Measurements from ENCODE around the gene KCTD14.
"Not testable (repeated sequence)": the region's sequence is repeated elsewhere in the genome, so short reads cannot be mapped to it uniquely, and the experiment has no call there.

Gene KCTD14

GRCh38 chr11:77993902-77994301 lies 29.2 kb downstream of the KCTD14 start:
- ATAC-seq (ENCODE audit: low read depth) (no peak), DNase-seq (ENCODE audit: low spot score in 2 of 2) (no peak)
- peaks cover 16% of the 10 kb centered on the region for H3K4me1 Mint-ChIP-seq
- H3K36me3 Mint-ChIP-seq: peaks cover 4% of the 10 kb centered on the region
- H3K27ac Mint-ChIP-seq: peak overlapping the region; percentile 97
- H3K4me3 Mint-ChIP-seq: peak overlapping the region; percentile 92
- H3K9me3 Mint-ChIP-seq: no peaks in the 10 kb centered on the region
- H3K27me3 Mint-ChIP-seq: no peaks in the 10 kb centered on the region

- Mint-ChIP-seq H3K9me3 (no peaks in the 10 kb centered on the region), H3K4me1 (peaks cover 16% of the 10 kb centered on the region), H3K27me3 (no peaks in the 10 kb centered on the region), H3K27ac (no peak overlapping the region), H3K4me3 (no peak overlapping the region), H3K36me3 (peaks cover 20% of the 10 kb centered on the region)
- ATAC-seq (ENCODE audit: low read depth) (no peak), DNase-seq (ENCODE audit: low spot score in 2 of 2) (no peak)
Measured at GRCh38 chr11:77990981-77991380, 32.1 kb downstream of the KCTD14 start.

GRCh38 chr11:77986456-77986855 lies 36.6 kb downstream of the KCTD14 start:
- not testable (repeated sequence) for ATAC-seq (ENCODE audit: low read depth); H3K4me3 Mint-ChIP-seq; H3K27me3 Mint-ChIP-seq; DNase-seq (ENCODE audit: low spot score in 2 of 2); H3K27ac Mint-ChIP-seq; H3K9me3 Mint-ChIP-seq; H3K4me1 Mint-ChIP-seq
- peaks cover 46% of the 10 kb centered on the region for H3K36me3 Mint-ChIP-seq

GRCh38 chr11:77981346-77981947 lies 41.6 kb downstream of the KCTD14 start:
- ATAC-seq (ENCODE audit: low read depth) (no peak), DNase-seq (ENCODE audit: low spot score in 2 of 2) (no peak)
- no peak overlapping the region for H3K27ac Mint-ChIP-seq
- peaks cover 6% of the 10 kb centered on the region for H3K4me1 Mint-ChIP-seq
- H3K4me3 Mint-ChIP-seq: no peak overlapping the region
- H3K27me3 Mint-ChIP-seq: no peaks in the 10 kb centered on the region
- H3K36me3 Mint-ChIP-seq: peaks cover 45% of the 10 kb centered on the region
- H3K9me3 Mint-ChIP-seq: no peaks in the 10 kb centered on the region

GRCh38 chr11:77968337-77968736 lies 54.7 kb downstream of the KCTD14 start:
- ATAC-seq (ENCODE audit: low read depth) (peak; percentile 69), DNase-seq (ENCODE audit: low spot score in 2 of 2) (no peak)
- no peak overlapping the region for H3K27ac Mint-ChIP-seq
- no peaks in the 10 kb centered on the region for H3K9me3 Mint-ChIP-seq
- H3K27me3 Mint-ChIP-seq: no peaks in the 10 kb centered on the region
- H3K36me3 Mint-ChIP-seq: peaks cover 21% of the 10 kb centered on the region
- H3K4me1 Mint-ChIP-seq: peaks cover 4% of the 10 kb centered on the region
- H3K4me3 Mint-ChIP-seq: no peak overlapping the region

GRCh38 chr11:77967753-77968152 lies 55.3 kb downstream of the KCTD14 start:
- Mint-ChIP-seq H3K27me3 (no peaks in the 10 kb centered on the region), H3K27ac (no peak overlapping the region), H3K36me3 (peaks cover 21% of the 10 kb centered on the region), H3K9me3 (no peaks in the 10 kb centered on the region), H3K4me1 (peaks cover 4% of the 10 kb centered on the region), H3K4me3 (no peak overlapping the region)
- no peak for ATAC-seq (ENCODE audit: low read depth)
- no peak for DNase-seq (ENCODE audit: low spot score in 2 of 2)

GRCh38 chr11:77967121-77967520 lies 56.0 kb downstream of the KCTD14 start:
- DNase-seq (ENCODE audit: low spot score in 2 of 2): no peak
- Mint-ChIP-seq H3K27me3 (no peaks in the 10 kb centered on the region), H3K9me3 (no peaks in the 10 kb centered on the region), H3K4me1 (peaks cover 4% of the 10 kb centered on the region), H3K36me3 (peaks cover 21% of the 10 kb centered on the region), H3K4me3 (no peak overlapping the region), H3K27ac (no peak overlapping the region)
- no peak for ATAC-seq (ENCODE audit: low read depth)

GRCh38 chr11:77966338-77966737 lies 56.7 kb downstream of the KCTD14 start:
- no peak overlapping the region for H3K4me3 Mint-ChIP-seq
- H3K27ac Mint-ChIP-seq: peak overlapping the region; percentile 49
- peaks cover 22% of the 10 kb centered on the region for H3K36me3 Mint-ChIP-seq
- H3K27me3 Mint-ChIP-seq: no peaks in the 10 kb centered on the region
- peaks cover 4% of the 10 kb centered on the region for H3K4me1 Mint-ChIP-seq
- DNase-seq (ENCODE audit: low spot score in 2 of 2) (no peak), ATAC-seq (ENCODE audit: low read depth) (no peak)
- no peaks in the 10 kb centered on the region for H3K9me3 Mint-ChIP-seq
